ENCODE measurements around the gene ACBD3.
A peak's percentile ranks its signal among the peaks of the same experiment; 100 is the strongest.

Gene ACBD3

GRCh38 chr1:226186124-226187018, at the start of gene ACBD3:
Gene ACBD3 (minus strand): TSS chr1:226186741. CDS start chr1:226186675, 66 bp downstream.
- Histone ChIP-seq H3K36me3 (no peaks in the 10 kb centered on the region), H3K27me3 (ENCODE audit: insufficient read depth, low read depth, severe bottlenecking) (no peaks in the 10 kb centered on the region), H3K9me3 (ENCODE audit: severe bottlenecking) (no peaks in the 10 kb centered on the region), H3K27ac (peak within 1 kb of the TSS; percentile 85), H3K4me3 (ENCODE audit: low read depth, low read length) (peak within 1 kb of the TSS; percentile 53)
- peak; percentile 74 for DNase-seq
- TF ChIP-seq CTCF (IDR thresholded peaks at IDR 0.05; ENCODE audit: low read depth, low read length): no peak

GRCh38 chr1:226233806-226234205, 47.3 kb upstream of the ACBD3 start:
- no peak for DNase-seq
- H3K9me3 ChIP-seq (ENCODE audit: severe bottlenecking): no peaks in the 10 kb centered on the region
- H3K36me3 ChIP-seq: no peaks in the 10 kb centered on the region
- H3K27ac ChIP-seq: no peak overlapping the region
- H3K4me3 ChIP-seq (ENCODE audit: low read depth, low read length): no peak overlapping the region
- H3K27me3 ChIP-seq (ENCODE audit: insufficient read depth, low read depth, severe bottlenecking): no peaks in the 10 kb centered on the region
- TF ChIP-seq CTCF (IDR thresholded peaks at IDR 0.05; ENCODE audit: low read depth, low read length): no peak

GRCh38 chr1:226233293-226233692, 46.8 kb upstream of the ACBD3 start:
- Histone ChIP-seq H3K4me3 (ENCODE audit: low read depth, low read length) (no peak overlapping the region), H3K27ac (no peak overlapping the region), H3K27me3 (ENCODE audit: insufficient read depth, low read depth, severe bottlenecking) (no peaks in the 10 kb centered on the region), H3K9me3 (ENCODE audit: severe bottlenecking) (no peaks in the 10 kb centered on the region), H3K36me3 (no peaks in the 10 kb centered on the region)
- no peak for TF ChIP-seq CTCF (IDR thresholded peaks at IDR 0.05; ENCODE audit: low read depth, low read length)
- no peak for DNase-seq

DNA sequence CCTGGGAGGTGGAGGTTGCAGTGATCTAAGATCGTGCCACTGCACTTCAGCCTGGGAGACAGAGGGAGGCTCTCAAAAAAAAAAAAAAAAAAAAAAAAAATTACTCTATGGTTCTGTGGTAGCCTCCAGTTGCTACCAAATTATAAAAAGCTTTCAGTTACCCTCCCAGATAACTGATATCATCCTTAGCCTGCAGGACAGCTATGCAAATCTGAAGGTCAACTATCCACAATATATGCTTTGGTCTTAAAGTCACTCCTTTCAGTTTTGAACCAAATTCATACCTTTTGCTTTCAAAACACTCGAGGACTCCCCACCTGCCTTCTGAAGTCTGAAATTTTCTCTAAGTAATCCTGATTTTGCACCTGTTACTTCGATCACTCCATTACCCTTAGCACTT, 40.1 kb upstream of the ACBD3 start:
- no peaks in the 10 kb centered on the region for H3K36me3 ChIP-seq
- no peaks in the 10 kb centered on the region for H3K27me3 ChIP-seq (ENCODE audit: insufficient read depth, low read depth, severe bottlenecking)
- no peak overlapping the region for H3K4me3 ChIP-seq (ENCODE audit: low read depth, low read length)
- no peak overlapping the region for H3K27ac ChIP-seq
- no peak for TF ChIP-seq CTCF (IDR thresholded peaks at IDR 0.05; ENCODE audit: low read depth, low read length)
- no peaks in the 10 kb centered on the region for H3K9me3 ChIP-seq (ENCODE audit: severe bottlenecking)
- no peak for DNase-seq

DNA sequence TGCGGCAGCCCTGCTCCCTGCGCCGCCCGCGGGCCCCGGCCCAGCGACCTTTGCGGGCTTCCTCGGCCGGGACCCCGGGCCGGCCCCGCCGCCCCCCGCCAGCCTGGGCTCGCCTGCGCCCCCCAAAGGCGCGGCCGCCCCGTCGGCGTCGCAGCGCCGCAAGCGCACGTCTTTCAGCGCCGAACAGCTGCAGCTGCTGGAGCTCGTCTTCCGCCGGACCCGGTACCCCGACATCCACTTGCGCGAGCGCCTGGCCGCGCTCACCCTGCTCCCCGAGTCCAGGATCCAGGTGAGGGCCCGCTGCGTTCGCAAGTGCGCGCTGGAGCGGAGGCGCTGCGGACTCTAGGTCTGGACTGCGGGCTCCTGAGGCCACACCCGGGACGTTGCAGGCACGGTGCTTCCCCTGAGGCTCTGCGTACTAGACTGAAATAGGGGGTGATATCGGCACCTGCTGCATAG, 37.3 kb upstream of the ACBD3 start:
- no peak for DNase-seq
- H3K27me3 ChIP-seq (ENCODE audit: insufficient read depth, low read depth, severe bottlenecking): no peaks in the 10 kb centered on the region
- H3K36me3 ChIP-seq: no peaks in the 10 kb centered on the region
- peak overlapping the region; percentile 50 for H3K4me3 ChIP-seq (ENCODE audit: low read depth, low read length)
- no peak overlapping the region for H3K27ac ChIP-seq
- 0 out of 2 replicates have a peak, but pooled peaks have one; percentile 22 for TF ChIP-seq CTCF (IDR thresholded peaks at IDR 0.05; ENCODE audit: low read depth, low read length)
- H3K9me3 ChIP-seq (ENCODE audit: severe bottlenecking): no peaks in the 10 kb centered on the region
